D721Med (cell line): ENCODE measurements around the gene GOLT1B.

Experiments used
- DNase-seq: peaks from one replicate; pipeline ENCODE4 v3.0.0; 2011; ENCODE audit warnings: low spot score; ENCODE audit not compliant: insufficient read length
- FAIRE-seq: peaks from 2 replicates; lab custom pipeline; 2011; peaks lifted over from hg19 to GRCh38; lab: Jason Lieb, UNC
- TF ChIP-seq, protein P1 (sequence below): IDR thresholded peaks from 2 replicates; pipeline ENCODE4 v1.5.1; 2012; ENCODE audit warnings: mild to moderate bottlenecking, control low read depth; ENCODE audit not compliant: insufficient read depth; ENCODE audit errors: missing control alignments

Gene GOLT1B

DNA sequence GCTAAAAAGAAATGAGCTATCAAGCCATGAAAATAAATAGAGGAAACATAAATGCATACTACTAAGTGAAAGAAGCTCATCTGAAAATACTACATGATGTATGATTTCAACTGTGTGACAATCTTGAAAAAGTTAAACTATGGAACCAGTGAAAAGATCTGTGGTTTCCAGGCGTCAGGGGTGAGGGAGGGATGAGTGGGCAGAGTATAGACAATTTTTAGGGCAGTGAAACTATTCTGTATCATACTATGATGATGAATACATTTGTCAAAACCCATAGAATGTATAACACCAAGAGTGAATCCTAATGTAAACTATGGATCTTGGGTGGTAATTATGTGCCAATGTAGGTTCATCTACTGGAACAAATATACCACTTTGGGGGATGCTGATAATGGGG is 45.8 kb downstream of the GOLT1B start:
- DNase-seq (no peak), FAIRE-seq (no peak)
- TF ChIP-seq, protein P1, sequence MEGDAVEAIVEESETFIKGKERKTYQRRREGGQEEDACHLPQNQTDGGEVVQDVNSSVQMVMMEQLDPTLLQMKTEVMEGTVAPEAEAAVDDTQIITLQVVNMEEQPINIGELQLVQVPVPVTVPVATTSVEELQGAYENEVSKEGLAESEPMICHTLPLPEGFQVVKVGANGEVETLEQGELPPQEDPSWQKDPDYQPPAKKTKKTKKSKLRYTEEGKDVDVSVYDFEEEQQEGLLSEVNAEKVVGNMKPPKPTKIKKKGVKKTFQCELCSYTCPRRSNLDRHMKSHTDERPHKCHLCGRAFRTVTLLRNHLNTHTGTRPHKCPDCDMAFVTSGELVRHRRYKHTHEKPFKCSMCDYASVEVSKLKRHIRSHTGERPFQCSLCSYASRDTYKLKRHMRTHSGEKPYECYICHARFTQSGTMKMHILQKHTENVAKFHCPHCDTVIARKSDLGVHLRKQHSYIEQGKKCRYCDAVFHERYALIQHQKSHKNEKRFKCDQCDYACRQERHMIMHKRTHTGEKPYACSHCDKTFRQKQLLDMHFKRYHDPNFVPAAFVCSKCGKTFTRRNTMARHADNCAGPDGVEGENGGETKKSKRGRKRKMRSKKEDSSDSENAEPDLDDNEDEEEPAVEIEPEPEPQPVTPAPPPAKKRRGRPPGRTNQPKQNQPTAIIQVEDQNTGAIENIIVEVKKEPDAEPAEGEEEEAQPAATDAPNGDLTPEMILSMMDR = no peak

DNA sequence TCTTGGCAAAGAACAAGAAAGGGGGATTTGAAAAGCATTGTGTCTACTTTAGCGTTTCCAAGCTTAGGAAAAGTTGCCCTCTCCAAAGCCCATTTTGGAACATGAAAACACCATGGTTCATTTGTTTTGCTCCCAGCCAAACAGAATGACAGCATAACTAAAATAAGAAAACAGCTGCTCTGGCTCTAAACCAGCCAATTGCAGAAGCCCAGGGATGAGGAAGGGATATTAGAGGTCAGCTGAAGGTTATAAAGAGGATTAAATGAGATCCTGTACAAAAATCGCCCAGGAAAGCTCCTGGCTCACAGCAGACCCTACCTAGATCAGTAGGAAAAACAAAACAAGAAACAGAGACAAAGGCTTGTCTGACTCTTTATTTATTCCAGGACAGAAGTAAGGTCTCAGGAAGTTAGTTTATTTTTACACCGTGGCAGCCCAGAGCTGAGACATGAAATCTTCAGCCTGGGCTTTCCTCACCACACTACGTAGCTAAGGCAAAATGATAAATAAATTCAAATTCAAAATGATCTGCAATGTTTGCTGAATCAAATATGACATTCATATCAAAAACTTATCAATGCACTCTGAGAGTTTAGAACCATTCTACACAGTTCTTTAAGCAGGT is 50.4 kb downstream of the GOLT1B start:
- TF ChIP-seq, protein P1 = no peak
- DNase-seq (no peak), FAIRE-seq (peak; percentile 46)

DNA sequence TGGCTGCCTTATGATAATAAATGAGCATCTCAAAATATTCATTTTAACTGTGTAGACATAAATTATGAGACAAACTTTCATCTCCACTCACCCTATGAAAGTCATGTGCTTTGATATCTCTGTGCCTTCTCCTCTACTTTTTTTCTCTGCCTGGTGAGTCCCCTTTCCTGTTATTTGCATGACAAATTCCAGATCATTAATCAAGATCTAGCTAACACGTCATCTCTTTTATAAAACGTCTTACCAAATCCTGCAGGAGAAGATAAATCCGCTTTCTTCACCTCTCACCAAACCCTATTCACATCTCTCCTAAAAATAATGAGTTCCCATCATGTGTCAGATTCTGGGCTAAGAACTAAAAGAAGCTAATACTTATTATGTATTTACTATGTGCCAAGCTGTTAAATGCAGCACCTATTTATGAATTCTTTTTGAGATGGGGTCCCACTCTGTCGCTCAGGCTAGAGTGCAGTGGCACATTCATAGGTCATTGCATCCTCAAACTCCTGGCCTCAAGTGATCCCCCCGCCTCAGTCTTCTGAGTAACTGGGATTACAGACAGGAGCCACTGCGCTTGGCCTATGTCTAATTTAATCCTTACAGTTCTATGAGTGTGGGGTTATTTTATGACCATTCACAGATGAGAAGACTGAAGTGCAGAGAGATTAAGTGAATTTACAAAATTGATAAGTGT is 51.2 kb downstream of the GOLT1B start:
- TF ChIP-seq, protein P1 = no peak
- DNase-seq (no peak), FAIRE-seq (peak; percentile 44)

DNA sequence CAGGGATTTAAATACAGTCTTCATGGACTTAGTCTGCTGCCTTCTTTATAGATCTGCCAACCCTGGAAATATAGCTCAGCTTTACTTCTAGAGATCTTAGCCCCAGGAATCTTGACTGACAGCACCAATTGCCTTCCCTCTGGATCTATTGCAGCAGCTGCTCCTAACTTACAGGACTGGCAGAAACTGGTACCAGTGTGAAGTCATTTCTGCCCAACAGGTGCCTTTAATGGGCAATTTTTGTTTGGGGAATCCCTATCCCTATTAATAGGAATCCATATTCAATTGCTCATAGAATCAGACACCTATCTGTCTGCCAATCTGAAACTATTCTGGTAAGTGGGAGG is 51.7 kb downstream of the GOLT1B start:
- no peak for FAIRE-seq
- TF ChIP-seq, protein P1 = no peak
- no peak for DNase-seq

DNA sequence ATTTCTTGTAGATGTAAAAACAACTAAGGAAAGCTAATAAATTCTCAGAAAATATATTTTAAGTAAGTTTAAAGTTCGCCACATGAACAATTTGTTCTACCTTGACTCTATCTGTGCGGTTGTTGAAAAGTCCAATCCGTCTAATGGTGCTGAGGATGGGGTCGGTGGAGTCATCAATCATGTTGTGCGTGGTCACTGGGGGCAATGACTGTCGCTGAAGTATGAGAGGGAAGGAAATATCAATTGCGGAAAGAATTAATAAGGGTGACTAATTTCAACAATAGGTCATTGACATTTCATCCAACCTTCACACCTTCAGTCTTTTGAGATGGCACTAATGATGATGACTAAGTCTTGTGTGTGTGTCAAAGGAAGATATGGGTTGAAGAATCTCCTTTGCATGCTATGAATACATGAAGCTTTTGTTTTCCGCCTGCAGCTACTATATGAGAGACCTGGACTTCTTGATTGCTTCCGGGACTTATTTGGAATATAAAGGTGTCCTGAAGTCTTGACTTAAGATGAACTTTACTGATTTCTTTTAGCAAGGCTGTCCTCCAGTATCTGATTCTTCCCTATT is 56.6 kb downstream of the GOLT1B start:
- TF ChIP-seq, protein P1 = no peak
- FAIRE-seq (no peak), DNase-seq (no peak)

DNA sequence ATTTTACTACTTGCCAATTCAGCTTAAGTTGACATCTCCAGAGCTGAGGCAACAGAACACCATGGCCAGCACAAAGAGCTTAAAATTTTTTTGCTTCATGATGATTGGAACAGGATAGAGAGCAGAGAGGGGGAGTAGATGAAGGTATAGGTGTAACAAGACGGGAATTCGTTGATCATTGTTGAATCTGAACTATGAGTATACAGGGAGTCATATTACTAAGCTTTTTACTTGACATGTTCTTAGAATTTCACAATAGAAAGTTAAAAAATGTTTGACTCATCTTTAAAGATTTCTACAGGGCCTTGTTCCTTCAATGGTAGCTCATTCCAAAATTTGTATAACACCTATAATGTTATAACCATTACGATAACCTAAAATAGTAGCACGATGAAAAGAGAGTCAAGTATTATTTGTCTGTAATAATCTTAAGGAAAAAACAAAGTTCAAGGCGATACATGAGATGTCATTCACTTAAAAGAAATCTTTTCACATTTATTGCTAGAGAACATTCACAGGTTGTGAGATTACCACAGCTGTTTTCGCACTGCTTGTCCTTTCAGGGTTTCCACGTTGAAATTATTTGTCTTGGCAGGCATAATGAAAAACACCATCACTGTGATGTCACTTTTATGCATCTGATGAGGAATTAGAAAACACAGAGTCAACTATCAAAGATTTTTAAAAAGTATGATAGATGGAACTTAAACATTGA is 58.4 kb downstream of the GOLT1B start:
- no peak for FAIRE-seq
- no peak for DNase-seq
- TF ChIP-seq, protein P1 = no peak
